Neural cell (in vitro differentiated cells): Measurements from ENCODE around the gene BNC2.

Source experiments
- CTCF ChIP-seq: fragments of 450-650 bp; IDR thresholded peaks from 2 replicates; pipeline ENCODE4 v1.5.1; 2014; ENCODE audit warnings: antibody characterized with exemption, mild to moderate bottlenecking, moderate library complexity; ENCODE audit not compliant: poor library complexity, severe bottlenecking
- EP300 ChIP-seq: fragments of 450-650 bp; conservative IDR thresholded peaks from 2 replicates; pipeline ENCODE4 v1.6.1; 2014; ENCODE audit warnings: antibody characterized with exemption, mild to moderate bottlenecking, moderate library complexity; ENCODE audit not compliant: poor library complexity, severe bottlenecking
- EZH2 ChIP-seq: fragments of 200-600, 300-800 bp; shearing (Covaris generic), sonication (generic); IDR thresholded peaks from 2 replicates; pipeline ENCODE4 v1.6.1; 2014; ENCODE audit warnings: antibody characterized with exemption, low read length, borderline replicate concordance, mild to moderate bottlenecking; ENCODE audit not compliant: insufficient read depth, poor library complexity, severe bottlenecking
- MXI1 ChIP-seq: fragments of 450-650 bp; conservative IDR thresholded peaks from 2 replicates; pipeline ENCODE4 v1.6.1; 2014; ENCODE audit warnings: antibody characterized with exemption, mild to moderate bottlenecking; ENCODE audit not compliant: poor library complexity, severe bottlenecking
- POLR2AphosphoS5 ChIP-seq: IDR thresholded peaks from 2 replicates; pipeline ENCODE4 v1.6.1; 2012
- RAD21 ChIP-seq: fragments of 450-650 bp; conservative IDR thresholded peaks from 2 replicates; pipeline ENCODE4 v1.6.1; 2014; ENCODE audit warnings: antibody characterized with exemption, mild to moderate bottlenecking, moderate library complexity
- SMC3 ChIP-seq: fragments of 450-650 bp; conservative IDR thresholded peaks from 2 replicates; pipeline ENCODE4 v1.6.1; 2014; ENCODE audit warnings: antibody characterized with exemption, mild to moderate bottlenecking, moderate library complexity; ENCODE audit not compliant: poor library complexity
- TAF1 ChIP-seq: IDR thresholded peaks from 2 replicates; pipeline ENCODE4 v1.6.1; 2012; ENCODE audit warnings: low read depth

- no peak for TF ChIP-seq POLR2AphosphoS5
- TF ChIP-seq CTCF: no peak
- TF ChIP-seq TAF1: no peak
- TF ChIP-seq EZH2: peak; percentile 59
- no peak for TF ChIP-seq MXI1
- no peak for TF ChIP-seq EP300
- TF ChIP-seq RAD21: no peak
- TF ChIP-seq SMC3: no peak
These were observed 1.1 kb upstream of the BNC2 start for GRCh38 chr9:16871336-16872151.
